Endothelial cell of umbilical vein (primary cell): ENCODE measurements around the gene ARPC5. TPM values are rescaled to one million over a fixed set of nuclear protein-coding genes. Genes with fewer than 3 reads are reported as not detected.

ENCODE experiments used
- BruUV-seq: library from RNA; stranded (reverse); fragments of 400-500 nt; replicated peaks from 2 replicates; lab custom pipeline; 2021; lab: Mats Ljungman, UMichigan
- CTCF ChIA-PET: fragments of 300-600, 350-600 bp; sonication (Branson Sonifier 250); formaldehyde crosslinking; loops from one replicate; lab custom pipeline; 2021; ENCODE audit warnings: antibody characterized with exemption, inconsistent platforms; lab: Charles Lee
- POLR2A ChIA-PET: fragments of 300-600, 350-600 bp; sonication (Branson Sonifier 250); formaldehyde crosslinking; loops from one replicate; lab custom pipeline; 2021; ENCODE audit warnings: antibody characterized with exemption, inconsistent platforms; lab: Charles Lee
- DNase-seq: peaks from one replicate; pipeline ENCODE4 v3.0.0-alpha.2; 2011; ENCODE audit warnings: low read depth, low spot score
- FAIRE-seq: peaks from 2 replicates; lab custom pipeline; 2011; peaks lifted over from hg19 to GRCh38; lab: Jason Lieb, UNC
- H2AFZ ChIP-seq: 2 replicates; pipeline ENCODE4 v1.6.0; 2012; ENCODE audit warnings: low read depth, low read length, control low read depth, inconsistent platforms
- H3K27ac ChIP-seq: 2 replicates; pipeline ENCODE4 v1.5.1; 2011; ENCODE audit warnings: low read depth, mild to moderate bottlenecking, control low read depth, low read length, moderate library complexity; ENCODE audit not compliant: insufficient read depth
- H3K27me3 ChIP-seq, 2 experiments: 2 replicates each; pipeline versions ENCODE4 v1.6.0 to v1.6.1; 2011; ENCODE audit warnings: low read length in 2 of 2, mixed read lengths in 1 of 2; ENCODE audit not compliant: control insufficient read depth in 2 of 2, insufficient read depth in 2 of 2
- H3K36me3 ChIP-seq, 2 experiments: 2 replicates in 1 of 2; 3 replicates in 1 of 2; pipeline ENCODE4 v1.5.1; 2011; ENCODE audit warnings: low read length in 2 of 2, mild to moderate bottlenecking in 1 of 2, moderate library complexity in 1 of 2; ENCODE audit not compliant: control insufficient read depth in 2 of 2, insufficient read depth in 2 of 2; ENCODE audit errors: extremely low read depth in 1 of 2
- H3K4me1 ChIP-seq: 3 replicates; pipeline ENCODE4 v1.5.1; 2011; ENCODE audit warnings: mild to moderate bottlenecking, low read length; ENCODE audit not compliant: control insufficient read depth, insufficient read depth; ENCODE audit errors: extremely low read depth
- H3K4me2 ChIP-seq: 2 replicates; pipeline ENCODE4 v1.6.1; 2011; ENCODE audit warnings: low read length, control low read depth, mixed read lengths; ENCODE audit not compliant: insufficient read depth
- H3K4me3 ChIP-seq, 3 experiments: fragments of 200-600 bp in 1 of 3; sonication (generic), shearing (Covaris generic) in 1 of 3; replicated peaks in 1 of 3; 2 replicates each; pipeline ENCODE4 v1.5.1; 2011 to 2016; ENCODE audit warnings: control low read depth in 3 of 3, low read length in 3 of 3, mild to moderate bottlenecking in 2 of 3, inconsistent platforms in 1 of 3, low read depth in 1 of 3, moderate library complexity in 1 of 3; ENCODE audit not compliant: insufficient read depth in 1 of 3
- H3K79me2 ChIP-seq: 2 replicates; pipeline ENCODE4 v1.6.0; 2012; ENCODE audit warnings: low read length, inconsistent platforms; ENCODE audit not compliant: control insufficient read depth, insufficient read depth
- H3K9ac ChIP-seq: replicated peaks from 2 replicates; pipeline ENCODE3; 2011; ENCODE audit warnings: low read length, control low read depth; ENCODE audit not compliant: insufficient read depth; ENCODE audit errors: extremely low read depth
- H3K9me1 ChIP-seq: replicated peaks from 3 replicates; pipeline ENCODE4 v1.6.0; 2011; ENCODE audit warnings: mild to moderate bottlenecking, low read length; ENCODE audit not compliant: control insufficient read depth, insufficient read depth; ENCODE audit errors: extremely low read depth
- H3K9me3 ChIP-seq: replicated peaks from 2 replicates; pipeline ENCODE4 v1.5.1; 2012; ENCODE audit warnings: low read length, inconsistent platforms; ENCODE audit not compliant: control insufficient read depth, insufficient read depth
- H4K20me1 ChIP-seq: replicated peaks from 2 replicates; pipeline ENCODE3; 2011; ENCODE audit warnings: mild to moderate bottlenecking, low read length; ENCODE audit not compliant: control insufficient read depth, insufficient read depth; ENCODE audit errors: extremely low read depth
- EZH2 ChIP-seq: IDR thresholded peaks from 2 replicates; pipeline ENCODE4 v1.6.1; 2012; ENCODE audit warnings: borderline replicate concordance, low read depth, mild to moderate bottlenecking, moderate library complexity, low read length, inconsistent platforms; ENCODE audit not compliant: severe bottlenecking
- FOS ChIP-seq: IDR thresholded peaks from 2 replicates; pipeline ENCODE4 v1.6.1; 2011; ENCODE audit warnings: mild to moderate bottlenecking, low read length, moderate library complexity, borderline replicate concordance; ENCODE audit not compliant: insufficient read depth
- GATA2 ChIP-seq: IDR thresholded peaks from 2 replicates; pipeline ENCODE4 v1.7.0; 2011; ENCODE audit warnings: low read depth, mild to moderate bottlenecking, moderate library complexity, mixed read lengths, low read length; ENCODE audit not compliant: insufficient read length, insufficient read depth
- POLR2AphosphoS5 ChIP-seq: IDR thresholded peaks from 2 replicates; pipeline ENCODE4 v1.6.1; 2012; ENCODE audit warnings: low read depth, mild to moderate bottlenecking, control low read depth, low read length, moderate library complexity; ENCODE audit not compliant: insufficient read depth
- dilution Hi-C: fragments of 300-500 bp; cut with MboI; formaldehyde crosslinking; loops from one replicate; pipeline ENCODE4 v1.15.0; 2019; ENCODE audit warnings: low sequenced_read_pairs; ENCODE audit not compliant: extremely low pct_ligation_motif_present
- intact Hi-C: fragments of 100-400 bp; cut with micrococcal nuclease; formaldehyde crosslinking; loops from one replicate; pipeline ENCODE4 v1.10.0; 2022
- polyA plus RNA-seq, 4 experiments: library from polyadenylated mRNA; depleted of rRNA in 3 of 4; stranded (reverse) in 3 of 4; unstranded in 1 of 4; fragments of >200 nt; gene quantifications; 2 replicates each; pipeline versions ENCODE4 v1.2.1 to v1.2.3, GENCODE V29; 2011 to 2012; ENCODE audit warnings: missing spikeins in 1 of 4
- total RNA-seq: library from RNA; stranded (reverse); gene quantifications from 2 replicates; pipeline ENCODE4 v1.2.3, GENCODE V29; 2021

ARPC5 gene
- total and polyA plus RNA-seq, 2 donors (not counting 3 experiments of a cell fraction or from before 2014, with no cell fraction given) = 110 to 185 TPM

GRCh38 chr1:183572721-183573120 lies 62.9 kb downstream of the ARPC5 start:
- H3K9ac ChIP-seq = no peak overlapping the region
- no peak for DNase-seq
- intact Hi-C loops = no loop called here

DNA sequence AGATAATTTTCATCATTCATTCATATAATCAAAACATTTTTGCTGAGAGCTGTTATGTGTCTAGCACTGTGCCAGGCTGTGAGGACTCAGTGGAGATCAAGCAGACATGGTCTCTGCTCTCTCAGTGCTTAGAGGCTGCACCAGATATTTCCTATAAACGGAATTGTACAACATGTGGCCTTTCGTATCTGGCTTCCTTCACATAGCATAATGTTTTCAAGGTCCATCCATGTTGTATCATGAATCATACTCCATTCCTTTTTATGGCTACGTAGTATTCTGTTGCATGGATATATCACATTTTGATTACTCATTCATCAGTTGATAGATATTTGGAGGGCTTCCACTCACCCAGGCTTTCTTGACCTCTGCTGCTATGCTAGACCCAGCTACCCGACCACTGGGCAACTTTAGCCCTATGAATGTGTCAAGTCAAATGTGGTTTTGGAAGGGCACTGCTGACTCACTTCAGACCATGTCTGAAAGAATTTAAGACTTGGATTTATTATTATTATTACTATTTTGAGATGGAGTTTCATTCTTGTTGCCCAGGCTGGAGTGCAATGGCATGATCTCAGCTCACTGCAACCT lies 63.8 kb downstream of the ARPC5 start:
- no peak for DNase-seq
- Histone ChIP-seq H3K4me3 (no peak overlapping the region), H3K27ac (no peak overlapping the region), H3K4me2 (no peak overlapping the region), H3K27me3 (no peaks in the 10 kb centered on the region), H3K36me3 (no peaks in the 10 kb centered on the region), H3K79me2 (no peaks in the 10 kb centered on the region), H2AFZ (no peak overlapping the region), H3K9me1 (no peaks in the 10 kb centered on the region), H3K9me3 (no peaks in the 10 kb centered on the region), H3K4me1 (peaks cover 4% of the 10 kb centered on the region), H3K9ac (no peak overlapping the region), H4K20me1 (no peaks in the 10 kb centered on the region)
- dilution Hi-C loops (no loop called here), intact Hi-C loops (no loop called here)
- FAIRE-seq = no peak
- ChIA-PET CTCF (interaction anchor here (1.5 kb wide), 1 partner anchor 11 kb away, joined by 3 read pairs; no protein-coding TSS in a partner anchor), POLR2A (no interaction called here)
- TF ChIP-seq EZH2 = no peak
- no peak for TF ChIP-seq POLR2AphosphoS5
- no peak for TF ChIP-seq FOS
- TF ChIP-seq GATA2 = no peak
- BruUV-seq = no TSS peak

More at GRCh38 chr1:183572721-183573120, 62.9 kb downstream of the ARPC5 start:
- dilution Hi-C loops = no loop called here
- no peaks in the 10 kb centered on the region for H3K9me3 ChIP-seq
- H3K27ac ChIP-seq = no peak overlapping the region
- no peak overlapping the region for H2AFZ ChIP-seq
- H4K20me1 ChIP-seq = no peaks in the 10 kb centered on the region
- no peak overlapping the region for H3K4me3 ChIP-seq
- H3K79me2 ChIP-seq = no peaks in the 10 kb centered on the region
- H3K9me1 ChIP-seq = no peaks in the 10 kb centered on the region
- FAIRE-seq = no peak
- no TSS peak for BruUV-seq
- H3K36me3 ChIP-seq = no peaks in the 10 kb centered on the region
- H3K27me3 ChIP-seq = no peaks in the 10 kb centered on the region
- TF ChIP-seq GATA2 = no peak
- ChIA-PET POLR2A (no interaction called here), CTCF (no interaction called here)
- H3K4me1 ChIP-seq = peaks cover 4% of the 10 kb centered on the region
- H3K4me2 ChIP-seq = no peak overlapping the region

Other genes starting within 250 kb of the ARPC5 start
- gene NMNAT2, start 217.4 kb downstream of the ARPC5 start, total RNA-seq = 0.16 and 0.38 TPM in 2 replicates
- 0.13 and 0.28 TPM in 2 replicates for gene NMNAT2, start 217.4 kb downstream of the ARPC5 start, polyA plus RNA-seq
- 42.1 and 47.1 TPM in 2 replicates for gene SMG7, start 163.3 kb downstream of the ARPC5 start, total RNA-seq
- gene SMG7, start 163.3 kb downstream of the ARPC5 start, polyA plus RNA-seq = 23.8 and 25.4 TPM in 2 replicates
- gene NCF2, start 45.3 kb downstream of the ARPC5 start, total RNA-seq = not detected in 2 replicates
- gene NCF2, start 45.3 kb downstream of the ARPC5 start, polyA plus RNA-seq = 0.03 TPM in 1 of 2 replicates, not detected in the other
- not detected in 2 replicates for gene APOBEC4, start 17.5 kb upstream of the ARPC5 start, total RNA-seq
- gene APOBEC4, start 17.5 kb upstream of the ARPC5 start, polyA plus RNA-seq = not detected in 2 replicates
- 35.3 and 38.4 TPM in 2 replicates for gene RGL1, start 169.3 kb upstream of the ARPC5 start, total RNA-seq
- gene RGL1, start 169.3 kb upstream of the ARPC5 start, polyA plus RNA-seq = 18.0 and 19.8 TPM in 2 replicates